GM12873 (cell line): ENCODE measurements around the gene FSHB.

Experiments used
- CTCF ChIP-seq: IDR thresholded peaks from 2 replicates; pipeline ENCODE4 v1.5.1; 2012; ENCODE audit warnings: low read depth, mild to moderate bottlenecking, moderate library complexity, low read length, control low read depth; ENCODE audit not compliant: insufficient read depth; ENCODE audit errors: missing control alignments

Gene FSHB

GRCh38 chr11:30270671-30271070 lies 39.9 kb downstream of the FSHB start:
- TF ChIP-seq CTCF = no peak

GRCh38 chr11:30277176-30277575 lies 46.4 kb downstream of the FSHB start:
- TF ChIP-seq CTCF = no peak

GRCh38 chr11:30279796-30280195 lies 49.0 kb downstream of the FSHB start:
- TF ChIP-seq CTCF = no peak

GRCh38 chr11:30281476-30282288 lies 50.9 kb downstream of the FSHB start:
- no peak for TF ChIP-seq CTCF

GRCh38 chr11:30282289-30282631 lies 51.4 kb downstream of the FSHB start:
- no peak for TF ChIP-seq CTCF
